Stimulated activated CD8-positive, alpha-beta memory T cell treated with anti-CD3 and anti-CD28 coated beads, Interleukin-12 subunit alpha, Interleukin-12 subunit beta, amount 100 ng/mL, for 24 hours (primary cell): ENCODE data around the gene EPHX1.
"Not testable (repeated sequence)": the region's sequence is repeated elsewhere in the genome, so short reads cannot be mapped to it uniquely, and the experiment has no call there.

Experiments
- DNase-seq: peaks from one replicate; pipeline ENCODE4 v3.0.0-alpha.2; 2020; ENCODE audit errors: extremely low read depth

The EPHX1 gene

DNA sequence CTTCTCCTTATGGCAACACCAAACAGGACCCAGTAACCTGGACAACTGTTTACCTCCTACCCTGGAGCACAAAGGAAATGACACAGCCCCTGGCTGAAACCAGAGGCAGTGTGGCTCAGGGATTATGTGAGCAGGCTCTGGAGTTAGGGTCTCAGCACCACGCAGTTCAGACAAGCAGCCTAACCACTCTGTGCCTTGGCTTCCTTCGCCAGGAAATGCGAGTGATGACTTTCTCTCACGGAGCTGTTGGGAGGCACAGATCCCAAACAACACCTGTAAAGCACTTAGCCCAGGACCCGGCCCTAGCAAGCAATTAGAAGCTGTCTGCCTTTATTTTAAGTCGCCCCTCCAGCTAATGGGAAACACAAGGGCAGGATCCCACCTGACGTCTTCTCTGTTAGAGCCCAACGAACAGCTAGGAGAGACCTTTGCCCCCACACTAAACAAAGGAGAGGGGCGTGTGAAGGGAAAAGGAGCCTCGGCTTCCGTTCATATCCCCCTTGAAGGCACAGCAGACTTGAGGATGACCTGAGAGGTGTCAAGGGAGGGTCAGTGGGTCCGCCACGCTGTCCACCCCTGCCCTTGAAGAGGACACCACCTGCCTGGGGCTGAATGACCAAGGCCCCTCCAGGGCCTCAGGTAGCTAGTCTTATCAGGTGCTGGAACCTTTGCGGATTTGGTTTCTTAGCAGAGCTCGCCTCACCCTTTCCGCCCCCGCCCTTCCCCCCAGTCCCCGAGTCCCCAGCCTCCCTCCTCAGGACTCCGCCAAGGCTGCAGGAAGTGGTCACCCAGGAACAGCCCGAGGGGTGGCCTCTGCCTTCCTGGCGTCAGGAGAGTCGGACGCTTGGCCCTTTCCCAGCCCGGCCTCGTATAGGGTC is 71.4 kb downstream of the EPHX1 start:
- no peak for DNase-seq

GRCh38 chr1:225881959-225882693 is 72.2 kb downstream of the EPHX1 start, which contains the start of gene TMEM63A:
Gene TMEM63A, minus strand, starts transcription at chr1:225882380. Its CDS starts 4,800 bp downstream, at chr1:225877580.
- DNase-seq, result peak; percentile 72

DNA sequence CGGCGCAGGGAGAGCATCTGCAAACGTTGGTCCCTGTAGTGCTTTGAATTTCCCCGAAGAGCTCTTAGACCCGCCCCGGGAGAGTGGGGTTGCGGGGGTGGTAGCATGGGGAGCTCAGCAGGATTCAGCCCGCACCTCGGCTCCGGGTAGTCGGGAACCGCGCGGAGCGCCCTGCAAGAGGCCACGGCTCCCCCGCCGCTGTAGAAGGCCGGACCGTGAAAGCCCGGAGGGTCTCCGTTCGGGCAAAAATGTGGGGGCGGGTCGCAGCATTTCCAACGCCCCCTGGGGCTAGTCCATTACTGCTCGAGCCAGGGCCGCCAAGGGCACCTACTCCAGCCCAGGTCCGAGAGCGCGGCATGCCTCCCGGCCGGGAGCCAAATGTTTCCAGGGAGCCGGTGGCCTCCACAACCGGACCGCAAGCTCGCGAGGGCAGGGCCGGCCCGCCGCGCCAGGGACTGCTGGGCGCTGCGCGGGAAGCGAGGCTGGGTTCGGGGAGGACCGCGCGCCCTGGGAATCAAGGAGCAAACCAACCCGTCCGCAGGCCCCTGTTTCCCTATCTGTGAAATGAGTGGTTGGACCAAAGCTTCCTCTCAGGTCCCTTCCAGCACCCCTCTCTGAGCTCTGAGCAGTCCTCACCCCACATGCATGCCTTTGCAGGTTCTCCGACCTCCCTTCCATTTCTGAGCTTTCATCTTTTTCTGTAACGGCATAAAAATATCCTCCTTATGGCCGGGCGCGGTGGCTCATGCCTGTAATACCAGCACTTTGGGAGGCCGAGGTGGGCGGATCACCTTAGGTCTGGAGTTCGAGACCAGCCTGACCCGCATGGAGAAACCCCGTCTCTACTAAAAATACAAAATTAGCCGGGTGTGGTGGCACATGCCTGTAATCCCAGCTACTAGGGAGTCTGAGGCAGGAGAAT is 73.0 kb downstream of the EPHX1 start:
- no peak for DNase-seq

- no peak for DNase-seq
Observed at GRCh38 chr1:225883616-225884265, 73.8 kb downstream of the EPHX1 start.

GRCh38 chr1:225885336-225885735 is 75.4 kb downstream of the EPHX1 start:
- DNase-seq, result no peak

GRCh38 chr1:225886159-225887029 is 76.5 kb downstream of the EPHX1 start:
- no peak for DNase-seq

- no peak for DNase-seq
Observed at GRCh38 chr1:225887030-225887314, 77.0 kb downstream of the EPHX1 start.

GRCh38 chr1:225887554-225888288 is 77.8 kb downstream of the EPHX1 start:
- not testable (repeated sequence) for DNase-seq

DNA sequence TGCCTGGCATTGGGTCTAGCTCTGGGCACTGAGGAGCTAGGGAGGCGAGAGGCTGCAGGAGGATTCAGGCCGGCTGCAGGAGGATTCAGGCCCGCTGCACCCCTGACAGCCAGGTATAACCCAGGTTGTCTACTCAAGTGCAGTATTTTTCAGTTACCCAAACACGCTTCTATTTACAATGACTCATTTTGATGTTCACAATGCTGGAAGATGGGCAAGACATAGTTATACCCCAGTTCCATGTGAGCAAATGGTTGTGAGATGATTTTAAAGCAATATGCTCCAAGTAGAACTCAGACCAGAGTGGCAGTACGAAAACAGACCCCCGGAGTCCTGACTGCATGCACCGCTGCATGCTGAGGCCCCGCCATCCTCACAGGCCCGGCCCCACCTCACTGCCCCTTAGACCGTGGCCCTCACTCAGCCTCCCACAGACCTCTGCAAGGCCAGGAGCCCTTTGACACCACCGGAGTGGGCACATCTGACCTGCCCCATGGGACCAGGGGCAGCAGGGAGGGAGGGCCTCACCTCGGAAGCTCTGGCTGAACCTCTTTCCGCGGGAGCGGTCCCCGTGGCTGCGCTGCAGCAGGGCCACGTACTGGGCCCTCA is 78.5 kb downstream of the EPHX1 start:
- no peak for DNase-seq

- no peak for DNase-seq
Observed at GRCh38 chr1:225888898-225889601, 79.1 kb downstream of the EPHX1 start, which contains the start of gene LEFTY1. Gene LEFTY1, minus strand, starts transcription at chr1:225889146. Its CDS starts 80 bp downstream, at chr1:225889066.

- no peak for DNase-seq
Observed at GRCh38 chr1:225889743-225890142, 79.8 kb downstream of the EPHX1 start.

- DNase-seq, result no peak
Observed at GRCh38 chr1:225890346-225891228, 80.7 kb downstream of the EPHX1 start.

DNA sequence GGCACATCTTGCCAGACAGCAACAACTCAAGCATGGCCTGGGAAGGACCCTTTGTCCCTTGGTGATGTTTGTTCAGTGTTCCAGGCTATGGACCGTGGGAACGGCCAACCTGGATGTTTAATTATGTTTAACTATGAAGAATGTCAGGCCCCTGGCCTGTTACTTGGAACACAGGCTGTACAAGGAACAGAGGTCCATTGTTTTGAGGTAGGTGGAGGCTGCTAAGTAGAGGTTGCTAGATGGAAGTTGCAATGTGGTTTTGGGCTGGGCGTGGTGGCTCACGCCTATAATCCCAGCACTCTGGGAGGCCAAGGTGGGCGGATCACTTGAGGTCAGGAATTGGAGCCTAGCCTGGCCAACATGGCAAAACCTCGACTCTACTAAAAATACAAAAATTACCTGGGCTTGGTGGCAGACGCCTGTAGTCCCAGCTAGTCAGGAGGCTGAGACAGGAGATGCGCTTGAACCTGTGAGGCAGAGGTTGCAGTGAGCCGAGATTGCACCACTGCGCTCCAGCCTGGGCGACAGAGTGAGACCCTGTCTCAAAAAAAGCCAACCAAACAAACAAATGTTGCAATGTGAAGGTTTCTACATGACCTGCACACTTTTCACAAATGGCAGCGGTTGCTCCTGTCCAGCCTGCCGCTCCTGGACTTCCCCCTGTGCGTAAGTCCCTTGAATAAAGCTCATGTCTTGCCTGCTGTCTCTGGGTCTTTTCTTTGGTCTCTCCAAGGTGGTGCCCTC is 81.5 kb downstream of the EPHX1 start:
- no peak for DNase-seq

DNA sequence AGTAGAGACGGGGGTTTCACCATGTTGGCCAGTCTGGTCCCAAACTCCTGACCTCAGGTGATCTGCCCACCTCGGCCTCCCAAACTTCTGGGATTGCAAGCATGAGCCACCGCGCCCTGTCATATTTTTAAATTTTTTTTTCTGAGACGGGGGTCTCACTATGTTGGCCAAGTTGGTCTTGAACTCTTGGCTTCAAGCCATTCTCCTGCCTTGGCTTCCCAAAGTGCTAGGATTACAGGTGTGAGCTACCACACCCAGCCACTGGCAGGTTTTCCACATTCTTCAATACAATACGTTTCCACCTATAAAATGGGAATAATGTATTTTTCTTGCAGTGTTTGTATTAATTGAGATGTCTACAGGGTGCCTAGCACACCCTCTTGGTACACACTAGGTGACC is 82.4 kb downstream of the EPHX1 start:
- DNase-seq, result no peak
